Right lung (tissue), 10 donors: ENCODE data around the gene HELB. TPM values are rescaled to one million over a fixed set of nuclear protein-coding genes. Genes with fewer than 3 reads are reported as not detected.

ENCODE experiments used
- DNase-seq, 2 donors: peaks; one replicate each; pipeline ENCODE4 v3.0.0-alpha.2; 2013
- long read RNA-seq, 8 donors: transcript quantifications; one replicate each; lab custom pipeline, GENCODE V29; 2026
- polyA plus RNA-seq, 5 donors: library from polyadenylated mRNA; unstranded; fragments of 120-200 nt; gene quantifications; one replicate each; pipeline versions ENCODE4 v1.2.1 to v1.2.3, GENCODE V29; 2013; ENCODE audit warnings: inconsistent platforms in 1 of 5, low replicate concordance in 1 of 5; ENCODE audit not compliant: insufficient read length in 5 of 5, insufficient read depth in 1 of 5

The HELB gene
- polyA plus RNA-seq: 1 to 10 TPM; 2.8 to 8.2 (median 4.8) TPM
- long read RNA-seq, donor 1: 0 reads
- long read RNA-seq, donor 2: 0 reads
- long read RNA-seq, donor 3: 0 reads
- long read RNA-seq, donor 4, partial matches to known transcripts: 9 of 9 reads
- long read RNA-seq, donor 4, other reads (novel, unspliced or antisense): 0 of 9 reads
- long read RNA-seq, donor 5: 0 reads
- long read RNA-seq, donor 6, partial matches to known transcripts: 0 of 1 reads
- long read RNA-seq, donor 6, other reads (novel, unspliced or antisense): 0 of 1 reads
- long read RNA-seq, donor 7: 0 reads
- long read RNA-seq, donor 8: 0 reads

DNA sequence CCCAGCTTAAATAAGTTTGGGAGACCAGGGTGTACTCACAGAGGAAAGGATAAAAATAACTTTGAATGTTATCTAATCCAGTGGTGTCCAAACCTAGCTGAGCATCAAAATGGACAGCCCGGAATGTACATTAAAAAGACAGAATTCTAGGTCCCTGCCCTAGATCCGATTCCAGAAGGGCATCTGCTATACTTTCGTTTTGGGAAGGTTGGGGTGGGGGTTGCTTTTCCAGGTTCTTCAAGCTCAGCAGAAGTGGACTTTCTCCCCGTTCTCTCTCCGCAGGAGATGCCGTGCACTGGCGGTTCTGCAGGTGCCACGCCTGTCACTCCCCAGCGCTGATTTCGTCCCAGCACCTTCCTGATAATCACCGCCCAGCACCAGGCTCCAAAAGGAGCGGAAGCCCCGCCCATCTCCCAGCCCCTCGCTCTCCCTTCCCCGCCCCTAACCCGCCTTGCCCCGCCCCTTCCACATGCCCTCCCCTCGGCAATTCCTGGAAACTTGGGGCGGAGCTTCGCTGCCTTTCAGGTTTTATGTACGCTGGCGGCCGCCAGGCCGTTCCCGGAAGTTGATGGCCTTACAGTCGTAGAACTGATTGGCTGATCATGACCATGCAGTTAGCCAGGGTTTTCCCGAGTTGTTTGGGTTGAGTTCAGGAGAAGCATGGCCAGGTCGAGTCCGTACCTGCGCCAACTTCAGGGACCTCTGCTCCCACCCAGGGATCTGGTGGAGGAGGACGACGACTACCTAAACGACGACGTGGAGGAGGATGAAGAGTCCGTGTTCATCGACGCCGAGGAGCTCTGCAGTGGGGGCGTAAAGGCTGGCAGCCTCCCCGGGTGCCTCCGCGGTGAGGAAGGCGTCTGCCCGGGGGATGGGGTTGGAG lies at the start of gene HELB:
HELB (plus strand) TSS at position 550 of the 883 bp plus-strand sequence; CDS start at position 661, 111 bp downstream.
- peak; percentile 95 to 96 for DNase-seq

DNA sequence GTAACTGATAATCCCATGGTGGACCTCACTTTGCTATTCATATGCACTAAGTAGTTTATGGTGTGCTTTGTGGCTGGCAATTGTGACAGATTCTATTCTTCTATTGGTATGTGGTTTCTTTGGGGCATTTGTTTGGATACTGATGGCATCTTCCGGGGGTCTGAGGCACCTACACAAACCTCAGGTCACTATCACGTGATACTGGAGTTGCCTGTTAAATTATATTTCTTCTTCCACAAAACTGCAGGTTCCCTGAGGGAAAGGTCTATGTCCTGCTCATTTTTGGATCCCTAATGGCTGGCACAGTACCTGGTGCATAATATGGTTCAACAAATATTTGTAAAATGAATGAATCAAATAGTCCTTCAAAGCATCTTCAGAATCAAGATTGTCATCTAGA lies 49.5 kb upstream of the HELB start:
- no peak for DNase-seq

- DNase-seq: no peak
Measured at GRCh38 chr12:66255737-66256136, 46.6 kb upstream of the HELB start.

GRCh38 chr12:66258011-66258410 lies 44.3 kb upstream of the HELB start:
- DNase-seq: no peak

- DNase-seq: no peak
Measured at GRCh38 chr12:66262737-66263136, 39.6 kb upstream of the HELB start.

- no peak for DNase-seq
Measured at GRCh38 chr12:66268562-66268961, 33.7 kb upstream of the HELB start.

DNA sequence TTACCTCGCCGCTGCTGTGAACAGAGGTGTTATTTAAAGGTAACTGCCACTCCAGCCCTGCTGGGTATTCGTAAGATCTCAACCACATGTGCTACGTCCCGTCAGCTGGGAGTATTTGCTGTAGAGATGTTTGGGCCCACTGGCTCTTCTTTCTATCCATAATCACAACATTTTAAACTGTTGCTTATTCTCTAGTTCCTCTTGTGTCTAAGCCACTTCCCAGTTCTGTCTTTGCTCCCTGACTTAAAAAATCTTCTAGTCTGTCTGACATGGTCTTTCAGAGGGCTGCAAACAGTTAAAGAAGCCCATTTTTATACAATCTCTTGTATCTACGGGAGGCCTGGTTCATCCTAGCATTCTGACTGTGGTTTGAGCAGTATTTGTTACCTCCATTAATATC lies 33.2 kb upstream of the HELB start:
- DNase-seq: no peak

- peak in 1 of 2 donors; percentile 6 for DNase-seq
Measured at GRCh38 chr12:66269757-66270383, 32.4 kb upstream of the HELB start.

- no peak for DNase-seq
Measured at GRCh38 chr12:66270613-66271012, 31.7 kb upstream of the HELB start.

GRCh38 chr12:66272650-66273049 lies 29.6 kb upstream of the HELB start:
- no peak for DNase-seq

DNA sequence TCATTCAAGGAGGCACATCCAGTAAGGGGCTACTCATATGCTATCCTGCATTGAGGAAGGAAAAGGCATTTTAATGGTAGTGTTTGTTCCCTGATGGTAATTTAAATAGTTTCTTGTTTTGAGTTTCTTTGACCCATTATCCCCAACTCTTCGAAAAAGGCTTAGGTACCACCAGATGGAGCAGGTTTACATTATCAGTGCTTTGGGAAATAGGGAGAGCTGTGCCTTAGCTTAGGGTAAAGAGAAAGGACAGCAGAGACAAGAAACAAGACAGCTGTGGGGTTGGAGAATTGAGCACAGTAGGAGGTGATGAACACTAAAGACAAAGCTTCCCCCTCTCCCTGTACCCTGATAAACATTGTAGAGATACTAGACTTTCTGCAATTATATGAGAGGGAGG lies 29.1 kb upstream of the HELB start:
- no peak for DNase-seq

DNA sequence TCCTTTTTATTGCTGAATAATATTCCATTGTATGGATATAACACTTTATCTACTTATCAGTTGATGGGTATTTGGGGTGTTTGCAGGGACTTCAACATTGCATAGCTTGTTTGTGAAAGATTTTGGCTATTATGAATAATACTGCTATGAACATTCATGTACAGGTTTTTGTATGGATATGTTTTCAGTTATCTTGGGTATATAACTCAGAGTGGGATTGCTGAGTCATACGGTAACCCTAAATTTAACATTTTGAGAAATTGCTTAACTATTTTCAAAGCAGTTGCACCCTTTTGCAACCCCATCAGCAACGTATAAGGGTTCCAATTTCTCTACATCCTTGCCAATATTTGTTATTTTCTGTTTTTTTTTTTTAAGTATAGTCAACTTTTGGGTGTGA lies 27.3 kb upstream of the HELB start:
- DNase-seq: no peak

DNA sequence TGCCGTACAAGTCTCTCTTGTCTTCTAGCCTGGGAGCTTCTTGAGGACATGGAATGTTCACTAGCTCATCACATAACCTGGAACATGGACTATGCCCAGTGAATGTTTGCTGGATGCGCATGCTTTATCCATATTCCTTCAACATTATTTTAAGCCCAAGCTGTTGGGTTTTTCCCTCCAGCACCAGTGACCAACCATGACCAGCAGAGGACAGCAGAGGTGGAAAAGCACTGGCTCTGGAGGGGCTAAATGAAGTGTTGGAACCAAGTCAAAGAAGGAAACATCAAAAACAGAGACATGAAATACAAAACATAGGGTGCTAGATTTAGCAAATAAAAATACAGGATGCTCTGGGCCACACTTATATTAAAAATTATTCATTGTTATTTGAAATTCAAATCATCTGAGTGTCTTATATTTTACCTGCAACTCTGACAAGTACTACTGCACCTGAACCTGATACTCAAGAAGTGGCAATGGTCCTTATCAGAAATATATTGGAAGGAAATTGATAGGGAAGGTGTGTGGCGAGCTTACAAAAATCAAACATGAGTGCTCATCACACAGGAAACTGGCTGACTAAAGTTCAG lies 23.1 kb upstream of the HELB start:
- DNase-seq: peak in 1 of 2 donors; percentile 16

DNA sequence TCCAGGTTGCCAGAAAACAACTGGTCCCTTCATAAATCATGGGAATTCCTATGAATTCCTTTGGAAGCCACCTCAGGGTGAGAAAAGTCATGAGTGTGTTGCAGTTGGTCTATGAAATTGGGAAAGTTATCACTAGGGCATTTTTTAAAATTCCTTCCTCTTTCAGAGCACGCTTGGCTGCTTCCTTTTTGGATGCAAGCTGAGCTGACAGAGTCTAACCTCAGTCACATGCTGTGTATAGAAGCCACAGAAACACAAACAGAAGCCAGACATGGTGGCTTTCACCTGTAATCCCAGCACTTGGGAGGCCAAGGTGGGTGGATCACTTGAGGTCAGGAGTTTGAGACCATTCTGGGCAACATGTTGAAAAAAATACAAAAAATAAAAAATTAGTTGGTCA lies 21.7 kb upstream of the HELB start:
- no peak for DNase-seq

DNA sequence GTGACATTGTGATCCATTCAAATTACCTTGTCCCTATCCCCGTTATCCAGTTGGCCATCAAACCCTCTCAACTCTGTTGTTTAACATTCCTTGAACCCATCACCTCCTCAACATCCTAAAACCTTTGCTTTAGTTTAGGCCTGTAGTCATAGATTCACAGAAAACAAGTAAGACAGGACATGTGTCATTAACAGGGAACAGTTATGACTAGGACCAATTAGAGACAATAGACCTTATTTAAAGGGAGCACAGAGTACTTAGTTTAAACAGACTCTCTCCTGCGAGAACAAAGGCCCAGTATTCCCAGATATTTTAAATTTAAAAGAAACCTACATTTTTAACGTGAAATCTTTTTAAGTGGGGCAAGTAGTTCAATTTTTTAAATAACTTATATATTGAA lies 20.0 kb upstream of the HELB start:
- DNase-seq: no peak

- DNase-seq: no peak
Measured at GRCh38 chr12:66287275-66287674, 15.0 kb upstream of the HELB start.

GRCh38 chr12:66288121-66288520 lies 14.2 kb upstream of the HELB start:
- no peak for DNase-seq

- no peak for DNase-seq
Measured at GRCh38 chr12:66289485-66289884, 12.8 kb upstream of the HELB start.

DNA sequence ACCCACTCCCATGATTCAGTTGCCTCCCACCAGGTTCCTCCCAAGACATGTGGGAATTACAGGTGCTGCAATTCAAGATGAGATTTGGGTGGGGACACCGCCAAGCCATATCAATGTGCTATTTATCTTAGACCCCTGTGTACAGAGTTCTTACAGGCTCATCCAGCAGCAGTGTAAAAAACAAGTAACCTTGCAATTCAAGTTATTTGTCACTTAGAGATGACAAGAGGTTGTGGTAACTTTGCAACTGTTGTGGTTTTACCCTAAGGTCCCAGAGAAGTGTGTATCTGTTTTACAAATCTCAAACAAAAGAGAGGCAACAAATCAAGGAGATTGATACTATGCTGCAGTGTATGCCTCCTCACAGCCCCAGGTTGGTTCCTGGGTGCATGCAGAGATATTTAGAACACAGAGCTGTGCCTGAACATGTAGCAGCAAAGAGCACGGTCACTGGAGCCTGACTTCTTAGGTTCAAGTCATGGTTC lies 11.5 kb upstream of the HELB start:
- no peak for DNase-seq

GRCh38 chr12:66296176-66296683 lies 6.1 kb upstream of the HELB start:
- no peak for DNase-seq

DNA sequence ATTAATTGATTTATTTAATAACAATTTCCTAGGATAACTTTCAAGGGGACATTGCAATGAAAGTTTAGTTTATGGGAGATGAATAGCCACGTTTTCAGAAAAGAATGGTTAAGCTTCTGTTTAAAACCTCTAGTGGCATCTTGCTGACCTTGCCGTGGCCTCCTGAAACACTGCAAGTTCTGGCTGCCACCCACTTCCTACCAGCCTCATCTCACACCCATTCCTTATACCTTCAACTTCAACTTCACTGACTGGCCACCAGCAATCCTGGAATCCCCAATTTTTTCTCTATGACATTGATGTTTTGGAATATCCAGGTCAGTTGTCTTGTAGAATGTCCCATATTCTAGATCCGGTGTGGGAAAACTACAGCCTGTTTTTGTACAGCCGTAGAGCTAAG lies 5.2 kb upstream of the HELB start:
- DNase-seq: no peak

- no peak for DNase-seq
Measured at GRCh38 chr12:66297923-66298322, 4.4 kb upstream of the HELB start.
